HG02840 (cell line): ENCODE results near the gene GRIK1.

Experiments used
- ATAC-seq: cut with Tn5 transposase; IDR thresholded peaks from one replicate; pipeline ENCODE4 v1.9.1; 2021; ENCODE audit warnings: mild to moderate bottlenecking, moderate library complexity, moderate number of reproducible peaks; ENCODE audit not compliant: unreplicated experiment, low FRiP score

GRIK1 gene

DNA sequence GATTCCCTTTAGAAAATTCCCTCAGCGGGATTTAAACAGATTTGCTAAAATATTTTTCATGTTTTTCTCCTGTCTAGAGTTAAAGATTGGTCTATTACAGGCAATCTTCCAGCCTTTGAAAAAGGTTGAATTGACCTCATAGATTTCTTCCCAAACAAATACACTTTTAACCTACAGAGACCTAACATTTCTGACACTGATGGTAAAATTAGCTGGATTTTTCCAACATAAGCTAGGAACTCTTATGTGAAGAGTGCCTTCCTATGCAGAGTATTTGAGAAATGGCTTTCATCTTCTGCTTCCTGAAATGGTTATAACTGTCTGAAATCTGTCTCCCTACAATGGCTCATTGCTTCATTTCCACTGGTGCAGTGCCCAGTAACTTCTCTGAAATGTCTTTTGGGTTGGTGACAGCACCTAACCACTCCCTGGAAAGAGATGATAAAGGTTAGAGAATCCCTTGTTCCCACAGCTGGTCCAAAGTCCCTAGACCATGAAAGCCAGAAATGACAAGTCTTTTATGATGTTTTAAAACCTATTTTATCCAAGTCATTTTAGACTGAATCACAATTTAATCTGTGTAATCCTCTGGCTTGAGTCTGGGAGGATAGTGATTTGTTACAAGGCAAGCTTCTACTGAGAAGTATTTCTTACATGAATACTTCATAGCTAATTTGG is 371.6 kb downstream of the GRIK1 start:
- ATAC-seq: no peak

- no peak for ATAC-seq
Observed at GRCh38 chr21:29557931-29558725, 381.7 kb downstream of the GRIK1 start.

DNA sequence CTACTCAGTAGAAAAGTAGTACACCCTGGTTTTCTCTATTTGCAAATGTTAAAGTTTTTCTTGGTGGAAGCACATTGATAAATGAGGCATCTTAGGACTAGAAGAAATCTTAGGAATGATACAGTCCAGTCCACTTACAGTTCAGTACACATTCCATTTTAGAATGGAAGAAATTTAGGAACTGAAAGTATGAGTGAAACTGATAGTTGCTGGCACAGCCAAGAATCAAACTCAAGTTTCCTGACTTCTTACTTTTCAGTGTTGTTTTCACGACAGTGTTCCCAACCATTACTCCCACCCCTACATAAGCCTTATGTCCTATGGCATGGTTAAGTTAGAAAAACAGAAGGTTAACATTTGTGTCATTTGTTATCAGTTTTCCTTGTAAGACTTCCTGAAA is 382.6 kb downstream of the GRIK1 start:
- ATAC-seq: no peak

DNA sequence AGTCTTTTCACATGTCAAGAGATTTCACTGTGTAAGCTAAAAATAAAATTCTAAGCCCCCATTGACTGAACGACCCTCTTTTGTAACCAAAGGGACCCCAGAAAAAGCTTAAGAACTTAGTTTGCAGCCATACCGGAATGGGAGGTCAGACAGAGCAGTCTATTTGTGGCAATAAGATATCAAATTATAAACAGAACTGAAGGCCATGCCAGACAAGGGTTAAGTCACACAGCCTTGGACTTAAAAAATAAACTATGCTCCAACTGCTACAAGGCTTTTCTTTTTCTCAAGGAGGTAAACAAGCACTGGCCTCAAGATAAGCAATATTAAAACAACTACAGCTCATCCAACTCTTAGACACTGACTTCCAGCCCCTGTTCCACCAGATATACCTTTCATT is 384.2 kb downstream of the GRIK1 start:
- ATAC-seq: no peak

DNA sequence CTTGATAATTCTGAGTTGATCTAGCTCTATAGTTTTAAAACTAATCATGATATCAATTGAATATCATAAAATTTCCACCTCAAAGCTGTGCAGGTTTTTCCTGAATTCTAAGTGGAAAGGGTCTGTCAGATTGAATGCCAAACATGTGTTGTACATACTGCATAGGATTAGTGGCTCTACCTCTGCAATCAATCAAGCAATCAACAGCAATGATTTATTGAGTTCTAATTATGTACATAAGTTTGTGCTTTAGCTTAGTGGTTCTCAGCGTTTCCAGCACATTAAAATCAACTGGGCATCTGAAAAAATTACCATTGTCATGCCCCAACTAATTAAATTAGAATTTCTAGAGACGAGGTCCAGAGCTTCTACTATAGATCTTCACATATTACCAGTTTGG is 389.6 kb downstream of the GRIK1 start:
- ATAC-seq: no peak

DNA sequence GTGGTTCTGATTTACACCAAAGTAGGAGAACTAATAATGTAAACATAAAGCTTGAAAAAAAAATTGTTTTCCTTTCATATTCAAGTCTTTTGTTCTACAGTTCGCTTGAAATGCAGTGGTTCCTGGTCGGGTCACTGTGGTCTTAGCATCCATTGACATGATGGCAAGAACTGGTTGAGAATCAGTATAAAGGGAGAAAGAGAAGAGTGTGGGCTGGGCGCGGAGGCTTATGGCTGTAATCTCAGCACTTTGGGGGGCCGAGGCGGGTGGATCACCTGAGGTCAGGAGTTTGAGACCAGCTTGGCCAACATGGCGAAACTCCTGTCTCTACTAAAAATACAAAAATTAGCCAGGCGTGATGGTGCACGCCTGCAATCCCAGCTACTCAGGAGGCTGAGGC is 390.2 kb downstream of the GRIK1 start:
- no peak for ATAC-seq

DNA sequence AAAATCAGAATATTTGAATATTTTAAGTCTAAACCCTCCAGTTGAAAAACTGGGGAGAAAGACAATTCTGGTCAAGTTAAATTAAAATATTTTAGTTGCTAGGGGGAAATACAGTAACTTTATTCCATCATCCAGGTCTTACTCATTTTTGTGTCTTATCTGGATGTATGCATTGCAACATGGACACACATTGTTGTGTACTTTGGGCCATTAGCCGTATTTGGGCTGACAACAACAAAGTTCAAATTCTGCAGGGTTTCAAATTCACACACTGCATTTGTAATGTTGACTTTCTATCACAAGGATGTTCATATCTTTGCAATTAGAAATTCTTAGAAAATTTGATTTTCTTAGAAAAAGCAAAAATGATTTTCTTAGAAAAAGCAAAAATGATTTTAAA is 391.8 kb downstream of the GRIK1 start:
- ATAC-seq: no peak

DNA sequence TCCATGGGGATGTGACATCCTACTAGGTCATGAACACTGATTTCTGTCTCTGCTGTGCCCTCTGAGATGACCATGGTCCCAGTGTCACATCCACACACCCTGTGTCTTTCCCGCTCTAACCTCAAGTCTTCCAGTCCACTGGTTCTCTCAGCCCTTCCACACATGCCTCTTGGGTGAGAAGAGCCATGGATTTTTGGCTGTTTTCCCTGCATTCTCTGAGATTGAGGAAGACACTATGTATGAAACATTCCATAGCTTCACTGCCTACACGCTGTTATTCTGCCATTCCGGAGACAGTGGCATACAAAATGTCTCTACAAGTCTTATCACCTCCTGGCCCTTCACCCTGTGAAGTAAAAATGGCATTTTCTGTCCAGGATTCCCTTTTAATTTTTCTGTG is 393.7 kb downstream of the GRIK1 start:
- ATAC-seq: no peak

- ATAC-seq: no peak
Observed at GRCh38 chr21:29540289-29540688, 399.5 kb downstream of the GRIK1 start.

DNA sequence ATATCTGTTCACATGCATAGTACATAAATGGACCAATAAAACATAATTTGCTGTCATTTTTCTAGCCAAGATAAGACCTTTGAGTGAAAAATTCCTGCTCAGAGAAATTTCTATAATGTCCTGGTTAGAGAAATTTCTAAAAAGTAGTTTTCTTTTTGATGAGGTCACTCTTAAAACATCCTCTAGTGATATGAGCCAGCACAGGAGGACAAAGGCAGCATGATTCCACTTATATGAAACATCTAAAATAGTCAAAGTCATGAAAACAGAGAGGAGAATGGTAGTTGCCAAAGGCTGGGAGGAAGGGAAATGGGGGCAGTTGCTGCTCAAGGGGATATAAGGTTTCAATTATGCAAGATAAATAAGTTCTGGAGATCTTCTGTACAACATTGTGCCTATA is 401.7 kb downstream of the GRIK1 start:
- ATAC-seq: no peak

DNA sequence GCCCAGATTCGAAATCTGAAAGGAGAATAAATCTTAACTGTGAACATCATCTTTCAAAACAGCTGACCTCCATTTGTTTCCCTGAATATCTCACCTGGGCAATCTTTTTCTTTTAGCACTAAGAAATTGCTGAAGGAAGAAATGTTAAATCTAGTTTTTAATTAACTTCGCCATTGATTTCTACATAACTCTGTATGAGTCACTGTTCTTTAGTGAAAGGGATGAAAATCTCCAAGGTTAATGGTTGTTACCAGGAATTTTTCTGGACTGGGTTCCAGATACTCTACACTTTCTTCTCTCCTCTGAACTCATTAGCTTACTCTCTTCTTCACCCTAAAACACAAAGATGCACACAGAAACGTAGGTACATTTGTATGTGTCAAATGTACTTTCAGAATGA is 405.3 kb downstream of the GRIK1 start:
- no peak for ATAC-seq

GRCh38 chr21:29529139-29529538 is 410.7 kb downstream of the GRIK1 start:
- no peak for ATAC-seq

DNA sequence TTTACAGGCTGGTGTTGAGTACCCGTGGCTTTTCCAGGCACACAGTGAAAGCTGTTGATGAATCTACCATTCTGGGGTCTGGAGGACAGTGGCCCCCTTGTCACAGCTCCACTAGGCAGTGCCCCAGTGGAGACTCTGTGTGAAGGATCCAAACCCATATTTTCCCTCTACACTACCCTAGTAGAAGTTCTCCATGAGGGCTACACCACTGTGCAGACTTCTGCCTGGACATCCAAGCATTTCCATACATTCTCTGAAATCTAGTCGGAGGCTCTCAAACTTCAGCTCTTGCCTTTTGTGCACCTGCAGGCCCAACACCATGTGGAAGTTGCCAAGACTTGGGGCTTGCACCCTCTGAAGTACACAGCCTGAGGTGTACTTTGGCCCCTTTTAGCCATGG is 413.3 kb downstream of the GRIK1 start:
- no peak for ATAC-seq

DNA sequence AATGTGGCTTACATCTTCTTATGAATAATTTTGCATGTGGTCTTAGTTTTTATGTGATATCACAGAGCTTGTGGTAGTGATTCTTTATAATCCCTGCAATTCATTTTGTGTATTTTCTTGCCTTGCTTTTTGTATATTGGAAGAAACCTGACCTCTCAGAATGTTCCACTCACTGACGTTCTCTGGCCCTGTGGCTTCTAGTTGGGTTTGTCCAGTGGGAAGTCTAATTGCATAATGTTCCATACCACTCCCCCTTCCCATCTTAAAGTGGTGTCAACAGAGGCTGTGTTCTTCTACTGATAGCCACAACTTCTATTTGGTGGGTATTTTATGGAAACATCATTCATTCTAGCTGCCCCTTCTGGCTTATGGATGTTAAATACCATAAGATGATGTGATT is 415.7 kb downstream of the GRIK1 start:
- ATAC-seq: no peak

- no peak for ATAC-seq
Observed at GRCh38 chr21:29523646-29524045, 416.1 kb downstream of the GRIK1 start.

- ATAC-seq: no peak
Observed at GRCh38 chr21:29521872-29522271, 417.9 kb downstream of the GRIK1 start.

DNA sequence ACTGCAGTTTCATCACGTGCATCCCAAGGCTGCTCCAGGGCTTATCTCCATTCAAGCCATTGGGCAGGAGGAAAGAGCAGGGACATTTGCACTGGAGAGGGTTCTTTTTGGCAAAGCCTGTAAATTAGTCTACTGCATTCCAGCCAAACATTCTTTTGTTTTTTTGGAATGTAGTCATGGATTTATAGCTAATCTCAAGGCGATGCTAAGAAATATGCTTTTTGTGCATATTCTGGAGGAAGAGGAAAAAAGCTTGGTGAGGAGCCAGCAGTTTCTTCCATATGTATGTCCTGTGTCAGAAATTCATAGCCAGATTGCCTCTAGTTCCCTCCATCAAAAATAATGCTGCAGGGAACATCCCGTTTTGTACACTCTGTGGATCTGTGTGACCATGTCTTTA is 419.6 kb downstream of the GRIK1 start:
- no peak for ATAC-seq

DNA sequence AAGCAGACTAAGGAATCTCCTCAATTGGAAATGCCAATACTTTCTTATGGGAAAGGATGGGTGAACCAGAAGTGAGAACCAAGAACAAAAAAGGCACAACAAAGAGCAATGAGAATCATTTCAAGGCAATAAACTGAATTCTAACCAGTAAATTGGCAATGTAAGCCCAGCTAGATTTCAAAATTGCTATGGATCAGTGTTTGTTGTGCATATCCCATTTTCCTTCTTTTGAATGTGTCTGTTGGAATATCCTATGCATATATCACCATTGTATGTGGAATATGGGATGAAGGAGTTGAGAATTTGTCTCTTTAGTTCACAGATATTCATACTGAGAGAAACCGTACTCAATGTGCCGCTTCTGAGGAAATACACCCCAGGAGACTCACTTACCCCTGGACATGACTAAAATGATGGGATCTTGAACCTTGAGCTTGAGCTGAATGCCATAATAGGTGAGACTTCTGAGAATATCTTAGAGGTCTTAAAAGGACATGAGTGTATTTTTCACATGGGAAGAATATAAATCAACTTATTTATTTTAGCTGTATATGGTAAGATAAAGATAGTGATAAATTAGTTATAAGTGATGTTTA is 425.0 kb downstream of the GRIK1 start:
- no peak for ATAC-seq

DNA sequence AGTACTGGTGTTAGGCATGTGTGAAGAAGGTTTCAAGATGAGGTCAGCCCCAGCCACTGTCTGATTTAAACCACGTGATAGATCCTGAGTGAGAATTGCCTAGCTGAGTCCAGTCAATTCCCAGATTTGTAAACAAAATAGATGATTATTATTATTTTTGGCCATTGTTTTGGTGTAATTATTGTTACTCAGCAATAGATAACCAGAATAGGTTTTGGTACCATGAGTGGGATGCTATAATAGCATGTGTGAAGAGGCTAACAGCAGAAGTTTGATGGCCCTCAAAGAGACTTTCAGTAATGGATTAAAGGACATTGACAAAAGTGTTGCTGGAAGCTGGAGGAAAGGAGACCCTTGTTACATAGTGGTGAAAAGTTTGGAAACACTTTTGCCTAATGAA is 426.3 kb downstream of the GRIK1 start:
- no peak for ATAC-seq

GRCh38 chr21:29511096-29511495 is 428.7 kb downstream of the GRIK1 start:
- ATAC-seq: no peak

GRCh38 chr21:29509121-29509520 is 430.7 kb downstream of the GRIK1 start:
- no peak for ATAC-seq

DNA sequence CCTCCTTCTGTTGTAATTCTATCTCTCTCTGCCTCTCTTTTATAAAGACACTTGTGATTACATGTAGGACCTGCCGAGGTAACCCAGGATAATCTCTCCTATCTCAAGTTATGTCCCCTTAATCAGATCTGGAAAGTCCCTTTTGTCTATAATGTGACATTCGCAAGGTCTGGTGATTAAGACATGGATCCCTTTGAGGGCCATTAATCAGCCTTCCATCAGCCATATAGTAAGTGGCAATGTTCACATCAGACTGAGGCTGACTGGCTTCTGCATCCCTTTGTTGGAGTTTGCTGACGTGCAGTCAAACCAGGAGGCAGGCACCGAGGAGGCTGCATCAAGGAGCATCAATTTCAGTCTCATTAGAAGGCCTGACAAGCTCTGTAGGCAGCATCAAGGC is 431.5 kb downstream of the GRIK1 start:
- ATAC-seq: no peak
